Caco-2 (cell line): ENCODE data around the gene EFNA2. TPM values are rescaled to one million over a fixed set of nuclear protein-coding genes. Genes with fewer than 3 reads are reported as not detected.

ENCODE experiments used
- BruUV-seq: library from RNA; stranded (reverse); fragments of 400-500 nt; replicated peaks from 2 replicates; lab custom pipeline; 2021; lab: Mats Ljungman, UMichigan
- CTCF ChIA-PET: fragments of 300-600 bp; sonication (Branson Sonifier 250); formaldehyde crosslinking; loops from one replicate; lab custom pipeline; 2022; ENCODE audit warnings: antibody characterized with exemption; lab: Charles Lee
- POLR2A ChIA-PET: fragments of 300-600 bp; sonication (Branson Sonifier 250); formaldehyde crosslinking; loops from one replicate; lab custom pipeline; 2022; ENCODE audit warnings: antibody characterized with exemption; lab: Charles Lee
- DNase-seq, 2 experiments: peaks; one replicate each; pipeline versions ENCODE4 v3.0.0 to v3.0.0-alpha.2; 2020 to 2022
- H3K27me3 ChIP-seq: replicated peaks from 2 replicates; pipeline ENCODE4 v1.6.0; 2011; ENCODE audit warnings: low read length; ENCODE audit not compliant: control insufficient read depth, insufficient read depth
- H3K36me3 ChIP-seq: 2 replicates; pipeline ENCODE4 v1.5.1; 2011; ENCODE audit warnings: low read length; ENCODE audit not compliant: control insufficient read depth, insufficient read depth
- H3K4me1 ChIP-seq: fragments of 250-450 bp; sonication (Bioruptor Pico); 2 replicates; pipeline ENCODE4 v1.5.1; 2020; ENCODE audit warnings: mild to moderate bottlenecking
- H3K4me3 ChIP-seq: 2 replicates; pipeline ENCODE4 v1.5.1; 2011; ENCODE audit warnings: low read depth, mild to moderate bottlenecking, control low read depth, low read length
- H3K9me3 ChIP-seq: fragments of 250-450 bp; sonication (Bioruptor Pico); 2 replicates; pipeline ENCODE4 v1.5.1; 2020; ENCODE audit warnings: mild to moderate bottlenecking, moderate library complexity
- H3K27ac Mint-ChIP-seq: one replicate; pipeline ENCODE4 v1.8.0; 2022; ENCODE audit warnings: mixed read lengths; ENCODE audit not compliant: unreplicated experiment
- H3K27me3 Mint-ChIP-seq: one replicate; pipeline ENCODE4 v1.8.0; 2022; ENCODE audit warnings: mixed read lengths; ENCODE audit not compliant: insufficient read depth, unreplicated experiment
- H3K36me3 Mint-ChIP-seq: one replicate; pipeline ENCODE4 v1.8.0; 2022; ENCODE audit warnings: mild to moderate bottlenecking, mixed read lengths; ENCODE audit not compliant: insufficient read depth, unreplicated experiment
- H3K4me1 Mint-ChIP-seq: one replicate; pipeline ENCODE4 v1.8.0; 2022; ENCODE audit warnings: low read depth, mixed read lengths; ENCODE audit not compliant: unreplicated experiment
- H3K4me3 Mint-ChIP-seq: one replicate; pipeline ENCODE4 v1.8.0; 2022; ENCODE audit warnings: mild to moderate bottlenecking, moderate library complexity, mixed read lengths; ENCODE audit not compliant: unreplicated experiment
- H3K9me3 Mint-ChIP-seq: one replicate; pipeline ENCODE4 v1.8.0; 2022; ENCODE audit warnings: mixed read lengths; ENCODE audit not compliant: unreplicated experiment
- CTCF ChIP-seq, 2 experiments: fragments of 200-600 bp in 1 of 2; IDR thresholded peaks; 1 replicate in 1 of 2; 2 replicates in 1 of 2; pipeline versions ENCODE4 v1.5.1 to v1.8.0; 2011 to 2022; ENCODE audit warnings: antibody characterized with exemption in 1 of 2, control low read depth in 1 of 2, inconsistent platforms in 1 of 2, low read depth in 1 of 2, low read length in 1 of 2, mild to moderate bottlenecking in 1 of 2, moderate library complexity in 1 of 2; ENCODE audit not compliant: insufficient read depth in 1 of 2, severe bottlenecking in 1 of 2, unreplicated experiment in 1 of 2
- intact Hi-C: fragments of 100-400 bp; cut with micrococcal nuclease; formaldehyde crosslinking; loops from one replicate; pipeline ENCODE4 v1.10.0; 2022; ENCODE audit not compliant: unreplicated experiment
- total RNA-seq: library from RNA; stranded (reverse); gene quantifications from 2 replicates; pipeline ENCODE4 v1.2.3, GENCODE V29; 2022

The EFNA2 gene
- total RNA-seq, 1 experiment from 2014 or later: 18.6 TPM

- Mint-ChIP-seq H3K27ac (no peak overlapping the region), H3K4me3 (no peak overlapping the region), H3K9me3 (no peaks in the 10 kb centered on the region), H3K36me3 (peaks cover 58% of the 10 kb centered on the region), H3K27me3 (no peaks in the 10 kb centered on the region), H3K4me1 (peaks cover 16% of the 10 kb centered on the region)
- Histone ChIP-seq H3K4me1 (peaks cover 18% of the 10 kb centered on the region), H3K9me3 (no peaks in the 10 kb centered on the region), H3K27me3 (no peaks in the 10 kb centered on the region), H3K4me3 (no peak overlapping the region), H3K36me3 (peaks cover 3% of the 10 kb centered on the region)
- ChIA-PET CTCF (no interaction called here), POLR2A (interaction anchor here (1.0 kb wide), 1 partner anchor 9 kb away, joined by 3 read pairs; the partner anchor contains the start of gene CIRBP)
- BruUV-seq: no TSS peak
- intact Hi-C loops: loop anchor here (5.0 kb wide), 1 partner anchor 39 kb away; no protein-coding TSS in a partner anchor
- TF ChIP-seq CTCF (IDR thresholded peaks at IDR 0.05; ENCODE audit: insufficient read depth in 1 of 2, low read depth in 1 of 2, low read length in 1 of 2, severe bottlenecking in 1 of 2, unreplicated experiment in 1 of 2): no peak
- no peak for DNase-seq
Observed at GRCh38 chr19:1278074-1278473, 7.6 kb upstream of the EFNA2 start.

GRCh38 chr19:1278713-1279660, 6.7 kb upstream of the EFNA2 start:
- Histone ChIP-seq H3K27me3 (no peaks in the 10 kb centered on the region), H3K9me3 (no peaks in the 10 kb centered on the region), H3K36me3 (peaks cover 3% of the 10 kb centered on the region), H3K4me1 (peaks cover 27% of the 10 kb centered on the region), H3K4me3 (no peak overlapping the region)
- ChIA-PET POLR2A (interaction anchor here (0.5 to 1.2 kb wide), 4 partner anchors 9 to 240 kb away, joined by 5 to 10 read pairs (median 7); partner anchors contain the start of gene CIRBP), CTCF (interaction anchor here (0.6 to 1.3 kb wide), 6 partner anchors 25 to 606 kb away, joined by 3 to 9 read pairs (median 4); partner anchors contain the start of gene ABHD17A)
- Mint-ChIP-seq H3K27me3 (no peaks in the 10 kb centered on the region), H3K4me3 (peak overlapping the region; percentile 24), H3K9me3 (no peaks in the 10 kb centered on the region), H3K36me3 (peaks cover 49% of the 10 kb centered on the region), H3K4me1 (peaks cover 17% of the 10 kb centered on the region), H3K27ac (no peak overlapping the region)
- intact Hi-C loops: loop anchor here (1.0 to 5.0 kb wide), 2 partner anchors 38 to 93 kb away; no protein-coding TSS in a partner anchor
- no peak for DNase-seq
- BruUV-seq: no TSS peak
- no peak for TF ChIP-seq CTCF (IDR thresholded peaks at IDR 0.05; ENCODE audit: insufficient read depth in 1 of 2, low read depth in 1 of 2, low read length in 1 of 2, severe bottlenecking in 1 of 2, unreplicated experiment in 1 of 2)

GRCh38 chr19:1279782-1280341, 5.8 kb upstream of the EFNA2 start:
- peaks cover 3% of the 10 kb centered on the region for H3K36me3 ChIP-seq
- peak; percentile 92 to 94 for TF ChIP-seq CTCF (IDR thresholded peaks at IDR 0.05; ENCODE audit: insufficient read depth in 1 of 2, low read depth in 1 of 2, low read length in 1 of 2, severe bottlenecking in 1 of 2, unreplicated experiment in 1 of 2)
- intact Hi-C loops: loop anchor here (1.0 to 5.0 kb wide), 2 partner anchors 37 to 92 kb away; no protein-coding TSS in a partner anchor
- Mint-ChIP-seq H3K4me3 (no peak overlapping the region), H3K27ac (peak overlapping the region; percentile 12), H3K27me3 (no peaks in the 10 kb centered on the region), H3K9me3 (no peaks in the 10 kb centered on the region), H3K4me1 (peaks cover 24% of the 10 kb centered on the region), H3K36me3 (peaks cover 47% of the 10 kb centered on the region)
- H3K4me1 ChIP-seq: peaks cover 29% of the 10 kb centered on the region
- peak; percentile 83 to 89 for DNase-seq
- H3K4me3 ChIP-seq: no peak overlapping the region
- H3K9me3 ChIP-seq: no peaks in the 10 kb centered on the region
- no TSS peak for BruUV-seq
- no peaks in the 10 kb centered on the region for H3K27me3 ChIP-seq
- POLR2A ChIA-PET: interaction anchor here (0.5 to 1.2 kb wide), 4 partner anchors 10 to 239 kb away, joined by 5 to 10 read pairs (median 7); partner anchors contain the start of gene CIRBP
- CTCF ChIA-PET: interaction anchor here (0.6 to 1.3 kb wide), 10 partner anchors 13 to 605 kb away, joined by 3 to 9 read pairs (median 4); partner anchors contain the start of gene ABHD17A
